Measurements from ENCODE around the gene RBM20.

Gene RBM20

DNA sequence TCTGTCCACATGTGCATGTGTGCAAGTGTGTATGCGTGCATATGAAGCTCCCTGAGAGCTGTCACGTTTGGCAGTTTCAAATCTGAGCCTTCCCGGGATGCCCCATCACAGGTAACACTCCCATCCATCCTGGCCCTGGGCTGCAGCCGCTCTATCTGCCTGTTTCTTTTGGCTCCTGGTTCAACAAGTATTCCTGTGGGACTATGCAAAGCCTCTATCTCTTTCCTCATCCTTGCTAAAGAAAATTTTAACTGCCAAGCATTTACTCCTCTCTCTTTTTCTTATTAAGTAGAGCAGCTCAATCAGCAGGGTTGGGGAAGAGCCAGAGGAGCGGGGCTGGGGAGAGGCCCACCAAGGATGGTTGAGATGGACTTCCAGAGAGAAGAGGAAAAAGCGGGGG is 203.2 kb downstream of the RBM20 start:
- no peak for DNase-seq

GRCh38 chr10:110848106-110848505 is 204.0 kb downstream of the RBM20 start:
- DNase-seq = no peak

DNA sequence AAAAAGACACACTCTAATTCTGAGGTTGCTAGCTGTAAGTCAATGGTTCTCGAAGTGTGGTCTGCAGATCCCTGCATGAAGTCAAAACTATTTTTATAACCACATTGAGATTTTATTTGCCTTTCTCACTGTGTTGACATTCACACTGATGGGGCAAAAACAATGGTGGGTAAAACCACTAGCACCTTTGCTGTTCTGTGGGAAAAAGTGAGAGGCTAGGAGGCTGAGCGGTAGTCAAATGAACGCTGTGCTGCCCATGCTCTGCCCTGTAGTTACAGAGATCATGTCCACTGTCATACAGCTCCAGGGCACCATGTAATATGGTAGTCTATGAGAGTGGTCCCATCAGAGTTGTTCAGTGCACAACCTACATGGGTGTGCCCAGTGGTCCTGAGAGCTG is 206.0 kb downstream of the RBM20 start:
- no peak for DNase-seq

- no peak for DNase-seq
Measured at GRCh38 chr10:110851020-110851612, 207.0 kb downstream of the RBM20 start.

GRCh38 chr10:110852255-110852896 is 208.2 kb downstream of the RBM20 start:
- DNase-seq = no peak

DNA sequence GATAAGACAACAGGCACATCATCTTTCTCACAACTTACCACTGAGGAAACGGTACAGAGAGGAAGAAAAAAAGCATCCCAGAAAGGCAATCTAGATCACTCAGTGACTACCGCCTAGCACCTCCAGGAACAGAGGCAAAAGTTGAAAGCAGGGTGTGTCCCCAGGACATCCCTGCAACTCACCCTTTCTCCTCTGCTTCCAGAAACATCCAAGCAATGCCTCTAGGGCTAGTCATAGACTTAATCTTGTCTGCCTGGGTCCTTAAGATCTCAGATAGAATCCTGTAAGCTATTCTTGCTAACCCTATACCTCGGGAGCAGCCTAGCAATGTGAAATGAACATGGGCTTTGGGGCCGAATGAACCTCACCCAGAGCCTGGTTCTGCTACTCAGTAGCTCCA is 208.8 kb downstream of the RBM20 start:
- no peak for DNase-seq

DNA sequence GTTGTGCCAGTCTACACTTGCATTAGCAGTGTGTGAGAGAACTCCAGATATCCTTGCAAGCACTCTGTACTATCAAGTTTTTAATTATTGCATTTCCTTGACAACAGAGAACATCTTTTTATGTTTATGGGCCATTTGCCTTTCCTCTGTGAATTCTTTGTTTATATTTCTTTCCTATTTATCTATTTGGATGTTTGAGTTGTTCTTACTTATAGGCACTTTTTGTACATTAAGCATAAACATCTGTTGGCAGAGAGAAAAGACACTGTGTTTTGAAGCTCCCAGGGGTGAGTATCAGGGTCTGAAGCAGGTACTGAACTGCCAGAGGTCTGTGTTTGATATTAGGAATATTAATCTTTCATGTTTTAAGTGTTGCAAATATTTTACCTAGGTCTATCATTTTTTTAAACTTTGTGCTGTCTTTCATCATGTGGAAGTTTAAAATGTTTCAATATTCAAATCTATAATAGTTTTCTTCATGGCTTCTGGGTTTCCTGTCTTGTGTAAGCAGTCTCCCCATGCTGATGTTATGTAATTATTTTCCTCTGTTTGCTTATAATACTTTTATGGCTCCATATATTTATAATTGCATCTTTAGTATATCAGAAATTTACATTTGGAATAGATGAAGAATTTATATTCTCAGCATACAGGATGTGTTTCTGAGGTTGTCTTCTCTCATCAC is 209.9 kb downstream of the RBM20 start:
- no peak for DNase-seq

DNA sequence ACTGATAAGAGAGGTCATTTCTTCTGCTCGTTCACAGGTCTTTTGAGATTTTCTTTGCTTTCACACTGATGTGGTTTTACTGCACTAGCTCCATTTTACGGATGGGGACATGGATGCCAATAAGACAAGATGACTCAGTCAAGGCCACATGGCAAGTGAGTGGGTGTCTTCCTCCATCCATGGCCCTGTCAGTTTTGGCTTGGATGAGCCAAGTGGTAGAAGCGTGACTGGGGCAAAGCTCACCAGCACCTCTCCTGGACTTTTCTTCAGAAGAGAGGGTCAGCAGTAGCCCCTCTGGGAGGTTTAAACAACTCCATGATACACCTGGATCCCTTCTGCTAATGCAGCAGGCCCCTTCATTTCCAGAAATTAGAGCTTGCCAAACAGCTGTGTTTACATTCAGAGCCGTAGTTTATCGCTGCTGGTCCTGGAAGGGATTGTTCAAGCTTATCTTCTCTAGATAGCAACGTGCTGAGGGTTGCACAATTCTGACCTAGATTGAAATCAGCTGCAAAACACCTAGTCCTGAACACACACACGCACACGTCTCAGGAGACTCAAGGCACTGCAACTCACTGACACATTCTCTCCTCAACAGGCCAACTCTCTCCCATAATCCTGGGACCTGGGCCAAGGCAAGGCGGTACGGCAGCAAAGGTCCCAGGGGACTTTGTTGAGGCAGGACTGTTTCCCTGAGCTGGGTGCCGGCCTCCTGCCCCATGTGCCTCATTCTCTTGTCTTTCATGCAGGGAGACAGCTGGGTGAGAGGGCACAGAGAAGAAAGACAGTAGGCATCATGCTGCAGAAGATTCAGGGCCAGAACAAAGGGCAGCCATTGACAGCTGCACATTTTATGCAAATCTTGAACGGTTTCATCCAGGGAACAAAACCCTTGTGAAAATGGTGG is 213.4 kb downstream of the RBM20 start:
- DNase-seq = peak in 19 of 56 donors; percentile 11 to 56 (median 32)

DNA sequence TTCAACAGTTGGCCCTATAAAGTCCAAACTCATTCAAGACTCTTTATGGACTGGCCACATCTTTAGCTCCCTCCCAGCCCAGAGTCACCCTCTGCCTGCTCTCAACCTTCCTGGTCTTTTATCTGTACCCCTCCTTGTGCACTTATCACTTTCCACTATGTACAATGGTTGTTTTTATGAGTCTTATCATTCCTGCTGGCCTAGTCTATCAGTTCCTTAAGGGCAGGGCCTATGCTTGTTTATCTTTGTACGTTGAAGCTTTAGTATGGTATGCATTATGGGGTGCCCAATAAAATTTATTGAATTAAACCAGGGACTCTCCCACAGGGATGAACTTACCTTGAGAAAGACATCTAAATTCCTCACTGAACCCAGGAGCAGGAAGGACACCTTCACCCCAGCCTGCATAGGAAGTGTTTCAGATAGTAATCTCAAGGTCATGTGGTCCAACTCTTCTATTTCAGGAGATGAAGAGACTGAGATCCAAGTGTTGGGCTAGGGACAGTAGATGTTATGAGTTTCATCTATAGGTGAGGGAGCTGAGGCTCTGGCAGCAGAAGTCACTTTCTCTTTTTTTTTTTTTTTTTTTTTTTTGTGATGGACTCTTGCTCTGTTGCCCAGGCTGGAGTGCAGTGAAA is 214.3 kb downstream of the RBM20 start:
- peak in 1 of 56 donors; percentile 51 for DNase-seq

GRCh38 chr10:110859206-110859972 is 215.3 kb downstream of the RBM20 start:
- DNase-seq = peak in 2 of 56 donors; percentile 11 to 17

DNA sequence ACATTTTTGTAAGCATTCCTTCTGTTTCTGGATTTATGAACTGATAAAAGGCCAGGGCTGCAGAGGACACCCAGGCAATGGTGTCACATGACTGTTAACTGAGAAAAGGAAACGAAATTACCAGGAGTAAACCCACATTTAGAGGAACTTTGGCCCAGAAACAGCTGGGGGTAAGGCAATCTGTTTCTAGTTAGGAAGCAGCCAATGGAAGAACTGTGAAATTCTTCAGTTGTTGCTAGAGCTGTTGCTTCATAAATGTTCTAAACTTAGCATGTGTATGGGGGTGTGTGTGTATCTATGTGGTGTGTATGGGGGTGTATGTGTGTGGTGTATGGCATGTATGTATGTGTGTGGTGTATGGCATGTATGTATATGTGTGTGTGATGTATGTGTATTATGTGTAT is 215.8 kb downstream of the RBM20 start:
- no peak for DNase-seq

DNA sequence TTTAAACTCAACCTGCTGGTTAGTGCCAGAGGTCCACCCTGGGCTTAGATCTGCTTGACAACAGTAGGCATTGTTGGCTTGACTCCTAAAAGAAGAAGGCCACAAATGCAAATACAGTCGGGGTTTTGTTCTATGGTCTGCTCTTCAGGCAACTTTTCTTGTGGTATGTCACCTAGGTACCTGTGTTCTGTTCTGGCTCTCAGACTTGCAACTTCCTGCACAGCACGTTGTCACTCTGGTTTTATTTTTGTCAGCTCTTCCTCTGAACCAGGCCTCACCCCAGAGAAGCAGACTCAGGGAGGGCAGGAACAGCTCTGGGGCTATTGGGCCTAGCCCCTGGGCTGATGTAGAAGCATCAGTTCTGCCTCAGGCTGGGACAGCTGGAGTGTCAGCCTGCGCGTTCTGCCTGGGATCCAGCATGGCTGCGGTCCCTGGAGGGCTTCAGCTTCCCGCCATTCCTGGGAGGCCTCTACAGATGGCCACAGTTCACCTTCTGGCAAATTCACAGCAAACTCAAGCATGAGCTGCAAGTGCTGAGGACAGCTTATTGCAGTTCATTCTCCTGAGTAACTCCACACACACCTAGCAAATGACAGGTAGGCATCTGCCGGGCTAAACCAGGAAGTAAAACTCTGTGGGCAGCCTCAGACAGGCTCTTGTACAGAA is 216.6 kb downstream of the RBM20 start:
- DNase-seq = no peak

DNA sequence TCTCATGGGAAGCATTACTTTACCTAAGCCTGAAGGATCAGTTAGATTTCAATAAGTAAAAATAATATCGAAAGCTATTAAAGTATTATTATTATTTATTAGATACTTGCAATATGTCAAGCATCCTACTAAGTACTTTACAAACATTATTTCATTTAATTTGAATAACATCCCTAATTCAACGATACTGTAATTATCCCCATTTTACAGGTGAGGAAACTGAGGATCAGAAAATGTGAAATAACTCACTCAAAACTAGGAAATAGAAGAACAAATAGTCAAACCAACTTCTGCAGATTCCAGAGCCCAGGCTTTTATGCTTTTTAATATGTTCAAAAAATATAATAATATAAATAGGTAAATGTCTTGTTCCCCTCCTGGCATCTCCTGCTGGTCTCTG is 217.3 kb downstream of the RBM20 start:
- no peak for DNase-seq

DNA sequence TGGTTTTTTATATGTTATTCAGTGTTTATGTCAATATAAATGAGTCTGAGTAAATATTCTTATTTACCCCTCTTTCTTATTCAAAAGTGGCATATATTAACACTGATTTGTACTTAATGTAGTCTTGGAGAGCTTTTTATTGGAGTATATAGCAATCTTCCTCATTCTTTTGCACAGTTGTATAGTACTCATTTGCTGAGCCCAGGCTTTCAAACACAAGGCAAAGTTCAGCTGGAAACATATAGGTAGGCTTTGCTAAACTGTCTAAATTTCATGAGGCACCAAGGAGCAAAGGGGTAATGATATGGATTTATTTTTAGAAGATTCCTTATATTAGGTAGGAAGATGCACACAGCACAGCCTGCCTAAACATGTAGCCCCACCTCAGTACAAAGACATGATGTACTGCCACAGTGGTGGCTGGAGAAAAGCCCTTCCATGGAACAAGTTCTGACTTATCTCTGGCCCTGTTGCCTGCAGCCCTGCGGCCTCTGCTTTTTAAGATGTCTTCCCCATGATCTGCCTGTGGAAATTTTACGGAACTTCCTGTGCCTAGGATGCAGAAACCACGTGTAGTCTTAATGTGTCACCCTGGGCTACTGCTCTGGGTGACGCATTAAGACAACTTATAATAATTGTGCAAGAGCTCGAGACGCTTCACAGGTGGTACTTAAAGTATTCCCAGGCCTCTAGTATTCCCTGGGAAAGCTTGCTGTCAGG is 218.0 kb downstream of the RBM20 start:
- no peak for DNase-seq

DNA sequence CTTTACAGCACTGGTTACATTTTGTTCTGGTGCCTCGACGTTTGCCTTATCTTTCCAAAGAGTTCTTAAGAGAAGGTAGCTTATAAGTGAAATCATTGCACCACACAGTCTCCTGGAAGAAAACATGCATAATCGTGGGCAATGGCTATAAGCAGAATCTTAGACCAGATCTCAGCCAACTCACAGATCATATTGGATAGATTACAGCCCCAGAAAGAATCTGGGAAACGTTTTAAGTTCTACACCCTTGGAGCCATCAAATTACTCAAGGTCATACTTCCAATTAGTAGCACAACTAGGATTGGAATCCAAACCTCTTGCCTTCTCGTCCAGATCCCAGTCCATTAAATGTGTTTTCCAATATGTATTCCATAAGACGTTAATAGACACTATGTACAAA is 218.8 kb downstream of the RBM20 start:
- DNase-seq = no peak

- no peak for DNase-seq
Measured at GRCh38 chr10:110863361-110863760, 219.2 kb downstream of the RBM20 start.

DNA sequence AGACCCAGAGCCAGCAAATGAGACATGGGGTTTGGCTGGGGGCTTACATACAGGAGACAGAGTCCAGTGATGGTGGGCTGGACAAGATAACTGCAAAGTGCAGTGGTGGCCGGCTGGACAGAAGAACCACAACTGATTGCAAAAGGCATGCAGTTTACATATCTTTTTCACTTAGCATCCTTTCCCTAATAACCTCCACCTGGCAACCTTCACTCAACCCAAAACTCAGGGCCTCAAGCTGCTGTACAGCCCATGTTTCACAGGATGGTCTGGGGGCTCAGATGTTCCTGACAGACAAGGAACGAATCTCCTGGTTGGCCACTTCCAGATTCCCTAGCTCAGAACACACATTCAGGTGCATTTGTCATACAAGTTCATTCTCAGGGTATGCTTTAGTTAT is 219.8 kb downstream of the RBM20 start:
- DNase-seq = no peak

GRCh38 chr10:110864662-110865140 is 220.6 kb downstream of the RBM20 start:
- peak in 1 of 56 donors; percentile 16 for DNase-seq

GRCh38 chr10:110865186-110865808 is 221.2 kb downstream of the RBM20 start:
- DNase-seq = no peak
